ENCODE data around the gene POLR2J.
"Not testable (repeated sequence)": the region's sequence is repeated elsewhere in the genome, so short reads cannot be mapped to it uniquely, and the experiment has no call there.

GRCh38 chr7:102512642-102513221 lies 34.0 kb upstream of the POLR2J start:
- not testable (repeated sequence) for TF ChIP-seq CTCF (IDR thresholded peaks at IDR 0.05); POLR2A (IDR thresholded peaks at IDR 0.05); POLR2AphosphoS5 (IDR thresholded peaks at IDR 0.05; ENCODE audit: insufficient read depth in 1 of 2, low read depth in 1 of 2)

All from vagina (tissue), 2 donors.